ENCODE data around the gene GPHB5.
"Not testable (repeated sequence)": the region's sequence is repeated elsewhere in the genome, so short reads cannot be mapped to it uniquely, and the experiment has no call there.

DNA sequence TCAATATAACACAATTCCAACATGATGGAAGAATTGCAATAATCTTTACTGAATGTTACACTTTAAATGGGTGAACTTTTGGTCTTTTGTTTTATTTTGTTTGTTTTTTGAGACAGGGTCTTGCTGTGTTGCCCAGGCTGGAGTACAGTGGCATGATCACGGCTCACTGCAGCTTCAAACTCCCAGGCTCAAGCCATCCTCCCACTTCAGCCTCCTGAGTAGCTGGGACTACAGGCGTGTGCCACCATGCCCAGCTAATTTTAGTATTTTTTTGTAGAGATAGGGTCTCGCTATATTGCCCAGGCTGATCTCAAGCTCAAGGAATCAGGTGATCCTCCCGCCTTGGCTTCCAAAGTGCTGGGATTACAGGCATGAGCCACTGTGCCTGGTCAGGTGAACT lies 38.8 kb downstream of the GPHB5 start:
- TF ChIP-seq, protein P1, sequence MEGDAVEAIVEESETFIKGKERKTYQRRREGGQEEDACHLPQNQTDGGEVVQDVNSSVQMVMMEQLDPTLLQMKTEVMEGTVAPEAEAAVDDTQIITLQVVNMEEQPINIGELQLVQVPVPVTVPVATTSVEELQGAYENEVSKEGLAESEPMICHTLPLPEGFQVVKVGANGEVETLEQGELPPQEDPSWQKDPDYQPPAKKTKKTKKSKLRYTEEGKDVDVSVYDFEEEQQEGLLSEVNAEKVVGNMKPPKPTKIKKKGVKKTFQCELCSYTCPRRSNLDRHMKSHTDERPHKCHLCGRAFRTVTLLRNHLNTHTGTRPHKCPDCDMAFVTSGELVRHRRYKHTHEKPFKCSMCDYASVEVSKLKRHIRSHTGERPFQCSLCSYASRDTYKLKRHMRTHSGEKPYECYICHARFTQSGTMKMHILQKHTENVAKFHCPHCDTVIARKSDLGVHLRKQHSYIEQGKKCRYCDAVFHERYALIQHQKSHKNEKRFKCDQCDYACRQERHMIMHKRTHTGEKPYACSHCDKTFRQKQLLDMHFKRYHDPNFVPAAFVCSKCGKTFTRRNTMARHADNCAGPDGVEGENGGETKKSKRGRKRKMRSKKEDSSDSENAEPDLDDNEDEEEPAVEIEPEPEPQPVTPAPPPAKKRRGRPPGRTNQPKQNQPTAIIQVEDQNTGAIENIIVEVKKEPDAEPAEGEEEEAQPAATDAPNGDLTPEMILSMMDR (IDR thresholded peaks at IDR 0.05 in 2 of 3, conservative IDR thresholded peaks at IDR 0.05 in 1 of 3; ENCODE audit: borderline replicate concordance in 1 of 3, insufficient read depth in 1 of 3, low read depth in 2 of 3, low read length in 2 of 3), result not testable (repeated sequence)
- TF ChIP-seq POLR2A (IDR thresholded peaks at IDR 0.05; ENCODE audit: borderline replicate concordance, extremely low read depth, insufficient read depth, insufficient read length); CBX3 (IDR thresholded peaks at IDR 0.05; ENCODE audit: low read depth); ZFX (IDR thresholded peaks at IDR 0.05); EZH2 (IDR thresholded peaks at IDR 0.05): not testable (repeated sequence)
- TF ChIP-seq, protein P2, sequence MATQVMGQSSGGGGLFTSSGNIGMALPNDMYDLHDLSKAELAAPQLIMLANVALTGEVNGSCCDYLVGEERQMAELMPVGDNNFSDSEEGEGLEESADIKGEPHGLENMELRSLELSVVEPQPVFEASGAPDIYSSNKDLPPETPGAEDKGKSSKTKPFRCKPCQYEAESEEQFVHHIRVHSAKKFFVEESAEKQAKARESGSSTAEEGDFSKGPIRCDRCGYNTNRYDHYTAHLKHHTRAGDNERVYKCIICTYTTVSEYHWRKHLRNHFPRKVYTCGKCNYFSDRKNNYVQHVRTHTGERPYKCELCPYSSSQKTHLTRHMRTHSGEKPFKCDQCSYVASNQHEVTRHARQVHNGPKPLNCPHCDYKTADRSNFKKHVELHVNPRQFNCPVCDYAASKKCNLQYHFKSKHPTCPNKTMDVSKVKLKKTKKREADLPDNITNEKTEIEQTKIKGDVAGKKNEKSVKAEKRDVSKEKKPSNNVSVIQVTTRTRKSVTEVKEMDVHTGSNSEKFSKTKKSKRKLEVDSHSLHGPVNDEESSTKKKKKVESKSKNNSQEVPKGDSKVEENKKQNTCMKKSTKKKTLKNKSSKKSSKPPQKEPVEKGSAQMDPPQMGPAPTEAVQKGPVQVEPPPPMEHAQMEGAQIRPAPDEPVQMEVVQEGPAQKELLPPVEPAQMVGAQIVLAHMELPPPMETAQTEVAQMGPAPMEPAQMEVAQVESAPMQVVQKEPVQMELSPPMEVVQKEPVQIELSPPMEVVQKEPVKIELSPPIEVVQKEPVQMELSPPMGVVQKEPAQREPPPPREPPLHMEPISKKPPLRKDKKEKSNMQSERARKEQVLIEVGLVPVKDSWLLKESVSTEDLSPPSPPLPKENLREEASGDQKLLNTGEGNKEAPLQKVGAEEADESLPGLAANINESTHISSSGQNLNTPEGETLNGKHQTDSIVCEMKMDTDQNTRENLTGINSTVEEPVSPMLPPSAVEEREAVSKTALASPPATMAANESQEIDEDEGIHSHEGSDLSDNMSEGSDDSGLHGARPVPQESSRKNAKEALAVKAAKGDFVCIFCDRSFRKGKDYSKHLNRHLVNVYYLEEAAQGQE (IDR thresholded peaks at IDR 0.05; ENCODE audit: low read depth), result not testable (repeated sequence)
